Suppressor macrophage treated with lipopolysaccharide for 1 hour (primary cell): Measurements from ENCODE around the gene CHMP6.

Experiments
- DNase-seq, 3 donors: peaks; one replicate each; pipeline ENCODE4 v3.0.0-alpha.2; 2020 to 2022

The CHMP6 gene

GRCh38 chr17:81045590-81046095 lies 54.0 kb downstream of the CHMP6 start:
- no peak for DNase-seq

GRCh38 chr17:81046132-81046769 lies 54.6 kb downstream of the CHMP6 start:
- no peak for DNase-seq

DNA sequence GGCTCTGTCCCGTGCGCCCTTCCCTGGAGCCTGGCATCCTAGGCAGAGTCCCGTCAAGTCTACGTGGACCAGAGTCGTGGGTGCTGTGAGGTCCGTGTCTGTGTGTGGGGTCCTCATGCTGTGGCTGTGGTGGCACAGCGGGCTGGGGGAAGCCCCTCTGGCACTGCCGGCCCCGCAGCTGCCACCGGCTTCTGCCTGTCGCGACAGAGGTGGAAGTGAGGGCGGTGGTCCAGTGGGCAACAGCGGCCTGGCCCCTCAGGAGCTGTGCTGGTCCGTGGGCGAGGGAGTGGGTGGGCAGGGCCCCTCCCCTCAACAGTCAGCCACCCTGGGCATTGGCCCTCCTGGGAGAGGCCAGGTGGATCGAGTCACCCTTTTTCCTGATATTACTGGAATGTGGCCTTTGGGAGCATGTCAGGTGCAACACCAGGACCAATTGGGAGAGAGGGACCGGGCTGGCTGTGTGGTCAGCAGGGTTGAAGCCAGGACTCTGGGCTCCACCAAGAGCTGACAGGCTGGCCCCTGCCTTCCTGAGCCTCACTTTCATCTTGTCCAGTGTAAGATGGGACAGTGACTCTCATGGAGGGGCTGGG lies 55.2 kb downstream of the CHMP6 start:
- no peak for DNase-seq

GRCh38 chr17:81048827-81049371 lies 57.3 kb downstream of the CHMP6 start:
- no peak for DNase-seq

GRCh38 chr17:81049372-81049911 lies 57.8 kb downstream of the CHMP6 start:
- DNase-seq = peak in 2 of 3 donors; percentile 29 to 43
